Vagina (tissue), 2 donors: ENCODE data around the gene HOXD12. TPM values are rescaled to one million over a fixed set of nuclear protein-coding genes. Genes with fewer than 3 reads are reported as not detected.

Experiments
- DNase-seq, 2 donors: peaks; one replicate each; pipeline ENCODE4 v3.0.0-alpha.2; 2017; ENCODE audit errors: extremely low spot score in 2 of 2
- H3K27ac ChIP-seq: fragments of 200-600 bp; sonication (generic); one replicate; pipeline ENCODE4 v1.5.1; 2019
- H3K27me3 ChIP-seq: fragments of 200-600 bp; sonication (generic); one replicate; pipeline ENCODE4 v1.5.1; 2019
- H3K36me3 ChIP-seq, 2 donors: fragments of 200-600 bp; sonication (generic); one replicate each; pipeline ENCODE4 v1.5.1; 2017 to 2019
- H3K4me1 ChIP-seq: fragments of 200-600 bp; sonication (generic); one replicate; pipeline ENCODE4 v1.5.1; 2019
- H3K4me3 ChIP-seq, 2 donors: fragments of 200-600 bp; sonication (generic); 1 replicate in 1 of 2; 2 replicates in 1 of 2; pipeline ENCODE4 v1.5.1; 2016 to 2019
- H3K9me3 ChIP-seq: fragments of 200-600 bp; sonication (generic); one replicate; pipeline ENCODE4 v1.5.1; 2019
- POLR2A ChIP-seq, 2 donors: fragments of 450-650 bp; IDR thresholded peaks; one replicate each; pipeline ENCODE4 v1.6.1; 2017; ENCODE audit warnings: antibody characterized with exemption in 2 of 2, mild to moderate bottlenecking in 2 of 2, moderate library complexity in 2 of 2
- POLR2AphosphoS5 ChIP-seq, 2 donors: sonication (generic); formaldehyde crosslinking; IDR thresholded peaks; one replicate each; pipeline ENCODE4 v1.9.0; 2017; ENCODE audit warnings: antibody characterized with exemption in 2 of 2, mild to moderate bottlenecking in 2 of 2, low read depth in 1 of 2; ENCODE audit not compliant: insufficient read depth in 1 of 2
- intact Hi-C: fragments of 100-400 bp; cut with DNase I; formaldehyde crosslinking; loops from one replicate; pipeline ENCODE4 v1.15.1; 2023
- total RNA-seq: library from RNA; depleted of rRNA; stranded (reverse); fragments of >200 nt; gene quantifications from one replicate; pipeline ENCODE4 v1.2.3, GENCODE V29; 2016
- TF ChIP-seq, protein P1 (sequence below), 3 experiments: fragments of 450-650 bp in 2 of 3; fragments of 200-600 bp in 1 of 3; sonication (generic) in 1 of 3; IDR thresholded peaks; one replicate each; pipeline ENCODE4 v1.5.1; 2017 to 2019; ENCODE audit warnings: antibody characterized with exemption in 3 of 3, mild to moderate bottlenecking in 2 of 3, moderate library complexity in 2 of 3

HOXD12 gene
- total RNA-seq, 1 donor from 2014 or later, result 1.7 TPM

GRCh38 chr2:176076796-176077195, 22.8 kb upstream of the HOXD12 start:
- Histone ChIP-seq H3K36me3 (no peaks in the 10 kb centered on the region), H3K4me3 (no peak overlapping the region), H3K27me3 (peaks cover 9% of the 10 kb centered on the region), H3K9me3 (no peaks in the 10 kb centered on the region), H3K4me1 (peaks cover 11% of the 10 kb centered on the region), H3K27ac (peak overlapping the region; percentile 93)
- TF ChIP-seq POLR2A (IDR thresholded peaks at IDR 0.05) (no peak), POLR2AphosphoS5 (IDR thresholded peaks at IDR 0.05; ENCODE audit: insufficient read depth in 1 of 2, low read depth in 1 of 2) (no peak)
- TF ChIP-seq, protein P1, sequence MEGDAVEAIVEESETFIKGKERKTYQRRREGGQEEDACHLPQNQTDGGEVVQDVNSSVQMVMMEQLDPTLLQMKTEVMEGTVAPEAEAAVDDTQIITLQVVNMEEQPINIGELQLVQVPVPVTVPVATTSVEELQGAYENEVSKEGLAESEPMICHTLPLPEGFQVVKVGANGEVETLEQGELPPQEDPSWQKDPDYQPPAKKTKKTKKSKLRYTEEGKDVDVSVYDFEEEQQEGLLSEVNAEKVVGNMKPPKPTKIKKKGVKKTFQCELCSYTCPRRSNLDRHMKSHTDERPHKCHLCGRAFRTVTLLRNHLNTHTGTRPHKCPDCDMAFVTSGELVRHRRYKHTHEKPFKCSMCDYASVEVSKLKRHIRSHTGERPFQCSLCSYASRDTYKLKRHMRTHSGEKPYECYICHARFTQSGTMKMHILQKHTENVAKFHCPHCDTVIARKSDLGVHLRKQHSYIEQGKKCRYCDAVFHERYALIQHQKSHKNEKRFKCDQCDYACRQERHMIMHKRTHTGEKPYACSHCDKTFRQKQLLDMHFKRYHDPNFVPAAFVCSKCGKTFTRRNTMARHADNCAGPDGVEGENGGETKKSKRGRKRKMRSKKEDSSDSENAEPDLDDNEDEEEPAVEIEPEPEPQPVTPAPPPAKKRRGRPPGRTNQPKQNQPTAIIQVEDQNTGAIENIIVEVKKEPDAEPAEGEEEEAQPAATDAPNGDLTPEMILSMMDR (IDR thresholded peaks at IDR 0.05), result no peak
- DNase-seq, result no peak
- intact Hi-C loops, result loop anchor here (5.0 kb wide), 1 partner anchor 74 kb away; the partner anchor contains the start of gene LNPK

DNA sequence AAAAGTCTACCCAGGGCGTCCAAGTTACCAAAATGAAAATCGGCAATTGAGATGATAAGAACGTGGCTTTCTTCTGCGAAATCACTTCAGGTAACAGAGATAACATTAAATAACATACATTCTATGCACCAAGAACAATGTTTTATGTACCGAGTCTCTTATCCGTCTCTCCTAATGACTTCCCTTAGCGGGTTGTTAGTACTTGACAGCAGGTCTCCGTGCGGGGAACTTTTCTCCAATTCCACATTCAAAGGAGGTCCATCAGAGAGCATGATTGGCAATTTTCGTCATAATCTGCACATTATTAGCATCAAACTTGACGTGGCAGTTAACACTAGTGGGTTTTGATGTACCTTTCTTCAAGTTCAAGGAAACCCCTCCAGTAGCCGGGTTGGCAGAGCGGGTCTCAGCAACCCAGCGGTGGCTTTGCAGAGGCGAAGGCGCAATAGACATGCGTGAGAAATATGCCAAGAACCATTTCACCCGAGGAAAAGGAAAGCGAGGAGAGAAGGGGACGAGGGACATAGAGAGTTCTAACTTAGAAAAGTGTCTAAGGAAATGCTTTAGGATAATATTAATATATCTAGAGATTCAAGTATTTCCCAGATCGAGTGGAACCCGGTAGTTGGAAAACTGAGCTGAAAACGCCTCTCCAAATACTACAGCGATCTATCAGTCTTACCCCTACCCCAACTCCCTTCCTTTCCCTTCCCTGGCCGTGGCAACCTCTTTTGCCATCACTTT, 20.9 kb upstream of the HOXD12 start:
- TF ChIP-seq POLR2A (IDR thresholded peaks at IDR 0.05), result no peak
- TF ChIP-seq POLR2AphosphoS5 (IDR thresholded peaks at IDR 0.05; ENCODE audit: insufficient read depth in 1 of 2, low read depth in 1 of 2), result no peak
- intact Hi-C loops, result loop anchor here (5.0 kb wide), 1 partner anchor 76 kb away; the partner anchor contains the start of gene LNPK
- H3K27ac ChIP-seq, result peak overlapping the region; percentile 93
- H3K36me3 ChIP-seq, result no peaks in the 10 kb centered on the region
- H3K9me3 ChIP-seq, result no peaks in the 10 kb centered on the region
- peaks cover 9% of the 10 kb centered on the region for H3K27me3 ChIP-seq
- DNase-seq, result peak in 1 of 2 donors; percentile 83
- peaks cover 29% of the 10 kb centered on the region for H3K4me1 ChIP-seq
- H3K4me3 ChIP-seq, result peak overlapping the region; percentile 49 to 52

DNA sequence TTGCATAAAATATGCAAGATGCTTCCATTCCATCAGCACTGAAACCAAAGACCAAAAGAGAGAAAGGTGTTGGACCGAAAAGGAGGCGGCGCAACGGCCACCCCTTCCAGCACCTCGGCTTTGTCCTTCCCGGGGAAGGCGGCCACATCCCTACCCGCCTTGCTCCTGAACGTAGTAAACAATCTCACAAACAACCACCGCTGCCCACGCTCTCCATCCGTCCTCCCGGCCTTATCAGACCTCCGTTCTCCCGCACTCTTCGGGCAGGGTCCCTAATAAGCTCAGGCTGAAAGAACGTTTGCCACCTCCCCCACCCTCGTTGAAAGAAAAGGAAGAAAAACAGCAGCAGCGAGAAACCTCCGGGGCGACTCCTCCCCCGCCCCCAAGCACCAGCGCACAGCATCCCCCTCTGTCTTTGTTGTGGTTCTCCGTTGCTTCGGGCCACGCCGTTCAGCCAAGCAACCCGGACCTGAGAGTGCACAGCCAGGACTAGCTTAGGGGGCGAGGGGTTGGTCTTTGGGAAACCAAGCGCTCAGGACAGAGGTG, 20.2 kb upstream of the HOXD12 start:
- intact Hi-C loops, result loop anchor here (5.0 kb wide), 1 partner anchor 77 kb away; the partner anchor contains the start of gene LNPK
- Histone ChIP-seq H3K9me3 (no peaks in the 10 kb centered on the region), H3K36me3 (no peaks in the 10 kb centered on the region), H3K27me3 (peaks cover 9% of the 10 kb centered on the region), H3K27ac (peak overlapping the region; percentile 93), H3K4me1 (peaks cover 32% of the 10 kb centered on the region), H3K4me3 (peak overlapping the region; percentile 49 to 52)
- TF ChIP-seq, protein P1 (IDR thresholded peaks at IDR 0.05), result no peak
- no peak for TF ChIP-seq POLR2A (IDR thresholded peaks at IDR 0.05)
- TF ChIP-seq POLR2AphosphoS5 (IDR thresholded peaks at IDR 0.05; ENCODE audit: insufficient read depth in 1 of 2, low read depth in 1 of 2), result peak in 1 of 2 donors; percentile 43
- DNase-seq, result peak in 1 of 2 donors; percentile 87

DNA sequence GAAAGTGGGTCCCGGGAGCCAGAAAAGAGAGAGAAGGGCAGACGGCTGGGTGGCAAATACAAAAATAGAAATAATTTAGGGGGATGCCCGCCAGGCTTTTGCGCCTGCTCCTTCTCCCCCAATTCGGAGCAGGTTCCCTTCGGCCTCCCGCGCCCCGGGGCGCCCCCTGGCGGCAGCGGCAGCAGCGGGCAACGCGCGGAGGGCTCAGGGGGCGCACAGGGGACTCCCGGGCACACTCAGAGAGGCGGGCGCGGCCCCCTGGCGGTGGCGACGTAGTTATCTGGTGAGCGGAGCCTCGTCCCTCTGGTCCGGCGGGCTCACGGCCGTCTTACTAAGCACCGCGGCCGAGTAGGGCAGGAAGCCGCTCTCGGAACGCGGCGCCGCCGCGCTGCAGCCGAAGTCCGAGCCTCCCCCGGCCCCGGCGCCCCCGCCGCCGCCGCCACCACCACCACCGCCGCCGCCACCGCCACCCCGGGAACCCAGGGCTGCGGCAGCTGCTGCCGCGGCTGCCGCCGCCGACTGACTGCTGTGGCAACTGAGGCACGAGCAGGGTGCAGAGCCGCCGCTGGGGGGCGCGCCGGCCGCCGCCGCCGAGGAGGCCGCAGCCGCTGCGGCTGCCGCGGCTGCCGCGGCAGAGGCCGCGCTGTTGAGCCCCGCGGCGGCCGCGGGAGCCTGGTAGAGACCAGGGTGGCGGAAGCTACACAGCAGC, 19.6 kb upstream of the HOXD12 start:
- H3K27me3 ChIP-seq, result peaks cover 9% of the 10 kb centered on the region
- peaks cover 37% of the 10 kb centered on the region for H3K4me1 ChIP-seq
- intact Hi-C loops, result loop anchor here (5.0 to 10.0 kb wide), 2 partner anchors 78 to 1745 kb away; partner anchors contain the start of genes LNPK and SP9
- no peaks in the 10 kb centered on the region for H3K9me3 ChIP-seq
- H3K4me3 ChIP-seq, result peak overlapping the region; percentile 49 to 52
- no peak for TF ChIP-seq POLR2AphosphoS5 (IDR thresholded peaks at IDR 0.05; ENCODE audit: insufficient read depth in 1 of 2, low read depth in 1 of 2)
- TF ChIP-seq, protein P1 (IDR thresholded peaks at IDR 0.05), result peak; percentile 71 to 87 (median 77)
- no peaks in the 10 kb centered on the region for H3K36me3 ChIP-seq
- no peak for DNase-seq
- H3K27ac ChIP-seq, result peak overlapping the region; percentile 93
